NT2/D1 (cell line): ENCODE measurements around the gene ARSD.
"Not testable (repeated sequence)": the region's sequence is repeated elsewhere in the genome, so short reads cannot be mapped to it uniquely, and the experiment has no call there.

Experiments
- SUZ12 ChIP-seq: IDR thresholded peaks from 2 replicates; pipeline ENCODE4 v1.6.1; 2011; ENCODE audit not compliant: insufficient read length, insufficient read depth; ENCODE audit errors: extremely low read depth
- YY1 ChIP-seq: IDR thresholded peaks from 2 replicates; pipeline ENCODE4 v1.6.1; 2011; ENCODE audit not compliant: insufficient read length, insufficient read depth
- ZNF274 ChIP-seq: IDR thresholded peaks from 2 replicates; pipeline ENCODE4 v1.6.1; 2011; ENCODE audit warnings: mild to moderate bottlenecking, low read depth, low read length

DNA sequence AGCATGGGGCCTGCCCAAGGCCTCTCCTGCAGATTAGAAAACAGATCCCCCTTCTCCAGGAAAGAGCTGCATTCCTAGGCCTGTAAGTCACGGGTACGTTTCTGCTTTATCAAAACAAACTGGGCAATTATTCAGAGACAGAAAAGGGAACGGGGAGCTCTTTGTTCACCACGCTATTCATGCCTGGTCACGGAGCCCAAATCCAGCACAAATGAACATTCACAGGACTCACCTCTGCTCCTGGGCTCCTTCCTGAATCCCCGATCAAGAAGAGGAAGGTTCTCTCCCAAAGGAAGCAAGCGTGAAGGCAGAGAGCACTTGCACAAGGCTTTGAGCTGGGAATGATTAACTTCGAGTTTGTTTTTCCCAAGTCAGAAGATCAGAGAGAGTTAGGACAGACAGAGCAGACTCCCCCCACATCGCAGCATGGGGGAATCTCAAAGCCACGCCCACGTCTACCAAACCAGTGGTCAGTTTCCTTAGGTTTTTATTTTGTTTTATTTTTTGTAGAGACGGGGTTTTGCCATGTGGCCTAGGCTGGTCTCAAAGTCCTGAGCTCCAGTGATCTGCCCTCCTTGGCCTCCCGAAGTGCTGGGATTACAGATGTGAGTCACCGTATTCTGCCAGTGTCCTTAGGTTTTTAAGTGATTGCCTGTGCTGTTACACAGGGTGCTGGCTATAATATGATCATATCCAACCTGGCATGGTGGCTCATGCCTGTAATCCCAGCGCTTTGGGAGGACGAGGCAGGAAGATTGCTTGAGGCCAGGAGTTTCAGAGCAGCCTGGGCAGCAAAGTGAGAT is 35.1 kb upstream of the ARSD start:
- TF ChIP-seq ZNF274, YY1, SUZ12: not testable (repeated sequence)
